Gastroesophageal sphincter (tissue), 3 donors: ENCODE results near the gene C1R.

Experiments
- POLR2AphosphoS5 ChIP-seq: sonication (generic); formaldehyde crosslinking; IDR thresholded peaks from one replicate; pipeline ENCODE4 v1.6.1; 2017; ENCODE audit warnings: antibody characterized with exemption
- TF ChIP-seq, protein P1 (sequence below), 4 experiments: fragments of 200-600 bp in 2 of 4; fragments of 450-650 bp in 2 of 4; sonication (generic) in 1 of 4; IDR thresholded peaks; one replicate each; pipeline ENCODE4 v1.5.1; 2017 to 2019; ENCODE audit warnings: antibody characterized with exemption in 4 of 4, mild to moderate bottlenecking in 2 of 4, moderate library complexity in 2 of 4

DNA sequence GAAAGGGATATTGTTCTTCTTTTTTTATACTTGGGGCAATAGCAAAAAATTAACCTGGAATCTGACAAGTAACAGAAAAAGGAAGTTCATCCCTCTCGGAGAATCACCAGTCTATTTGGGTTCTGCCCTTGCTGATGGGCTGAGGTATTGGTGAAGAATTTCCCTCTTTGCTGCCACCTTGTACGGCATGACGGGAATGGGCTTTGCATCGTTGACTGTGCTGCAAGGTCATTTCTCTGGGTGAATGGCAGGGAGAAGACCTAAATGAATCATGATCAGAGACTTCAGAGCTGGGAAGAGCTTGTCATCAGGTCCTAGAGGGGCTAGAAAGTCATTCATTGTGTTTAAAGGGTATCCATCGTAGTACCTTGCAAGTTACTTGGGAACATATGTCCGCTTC, 19.7 kb downstream of the C1R start:
- TF ChIP-seq, protein P1, sequence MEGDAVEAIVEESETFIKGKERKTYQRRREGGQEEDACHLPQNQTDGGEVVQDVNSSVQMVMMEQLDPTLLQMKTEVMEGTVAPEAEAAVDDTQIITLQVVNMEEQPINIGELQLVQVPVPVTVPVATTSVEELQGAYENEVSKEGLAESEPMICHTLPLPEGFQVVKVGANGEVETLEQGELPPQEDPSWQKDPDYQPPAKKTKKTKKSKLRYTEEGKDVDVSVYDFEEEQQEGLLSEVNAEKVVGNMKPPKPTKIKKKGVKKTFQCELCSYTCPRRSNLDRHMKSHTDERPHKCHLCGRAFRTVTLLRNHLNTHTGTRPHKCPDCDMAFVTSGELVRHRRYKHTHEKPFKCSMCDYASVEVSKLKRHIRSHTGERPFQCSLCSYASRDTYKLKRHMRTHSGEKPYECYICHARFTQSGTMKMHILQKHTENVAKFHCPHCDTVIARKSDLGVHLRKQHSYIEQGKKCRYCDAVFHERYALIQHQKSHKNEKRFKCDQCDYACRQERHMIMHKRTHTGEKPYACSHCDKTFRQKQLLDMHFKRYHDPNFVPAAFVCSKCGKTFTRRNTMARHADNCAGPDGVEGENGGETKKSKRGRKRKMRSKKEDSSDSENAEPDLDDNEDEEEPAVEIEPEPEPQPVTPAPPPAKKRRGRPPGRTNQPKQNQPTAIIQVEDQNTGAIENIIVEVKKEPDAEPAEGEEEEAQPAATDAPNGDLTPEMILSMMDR (IDR thresholded peaks at IDR 0.05), result no peak
- no peak for TF ChIP-seq POLR2AphosphoS5
